HepG2 (cell line): ENCODE measurements around the gene HHEX. TPM values are rescaled to one million over a fixed set of nuclear protein-coding genes. Genes with fewer than 3 reads are reported as not detected.
A peak's percentile ranks its signal among the peaks of the same experiment; 100 is the strongest.

Source experiments
- ATF4 ChIP-seq, 2 experiments: fragments of 450-650 bp in 1 of 2; sonication (generic) in 1 of 2; formaldehyde crosslinking; IDR thresholded peaks; 2 replicates each; pipeline versions ENCODE4 v1.5.0 to v1.8.0; 2020 to 2022; ENCODE audit warnings: mild to moderate bottlenecking in 1 of 2, missing genetic modification reagents in 1 of 2
- CSRNP1 ChIP-seq: sonication (generic); formaldehyde crosslinking; IDR thresholded peaks from 2 replicates; pipeline ENCODE4 v1.8.1; 2023; ENCODE audit warnings: mild to moderate bottlenecking, missing genetic modification reagents
- DZIP1 ChIP-seq: sonication (generic); formaldehyde crosslinking; IDR thresholded peaks from 2 replicates; pipeline ENCODE4 v1.5.0; 2020; ENCODE audit warnings: mild to moderate bottlenecking, missing genetic modification reagents
- ELF1 ChIP-seq: sonication (generic); formaldehyde crosslinking; IDR thresholded peaks from 2 replicates; pipeline ENCODE4 v1.4.0; 2020; ENCODE audit warnings: missing genetic modification reagents
- FOXP4 ChIP-seq: sonication (generic); formaldehyde crosslinking; IDR thresholded peaks from 2 replicates; pipeline ENCODE4 v1.4.0; 2020; ENCODE audit warnings: missing genetic modification reagents
- HOXD1 ChIP-seq: sonication (generic); formaldehyde crosslinking; IDR thresholded peaks from 2 replicates; pipeline ENCODE4 v1.5.0; 2020; ENCODE audit warnings: missing genetic modification reagents
- MBNL3 ChIP-seq: fragments of 250-450 bp; sonication (Bioruptor Pico); conservative IDR thresholded peaks from 2 replicates; pipeline ENCODE4 v1.8.0; 2022; ENCODE audit warnings: mild to moderate bottlenecking, inconsistent platforms
- MZF1 ChIP-seq: sonication (generic); formaldehyde crosslinking; IDR thresholded peaks from 2 replicates; pipeline ENCODE4 v1.8.1; 2023; ENCODE audit warnings: mild to moderate bottlenecking, missing genetic modification reagents, borderline replicate concordance
- ZNF136 ChIP-seq: sonication (generic); formaldehyde crosslinking; IDR thresholded peaks from 2 replicates; pipeline ENCODE4 v1.8.1; 2022; ENCODE audit warnings: low read depth, mild to moderate bottlenecking, moderate library complexity, missing genetic modification reagents
- ZNF451 ChIP-seq: sonication (generic); formaldehyde crosslinking; IDR thresholded peaks from 2 replicates; pipeline ENCODE4 v1.5.0; 2020; ENCODE audit warnings: mild to moderate bottlenecking, missing genetic modification reagents
- ZNF496 ChIP-seq: sonication (generic); formaldehyde crosslinking; IDR thresholded peaks from 2 replicates; pipeline ENCODE4 v1.8.1; 2023; ENCODE audit warnings: mild to moderate bottlenecking, moderate library complexity, missing genetic modification reagents; ENCODE audit not compliant: insufficient replicate concordance
- ZNF670 ChIP-seq: sonication (generic); formaldehyde crosslinking; IDR thresholded peaks from 2 replicates; pipeline ENCODE4 v1.8.0; 2022; ENCODE audit warnings: mild to moderate bottlenecking, missing genetic modification reagents, borderline replicate concordance
- ZNF777 ChIP-seq: sonication (generic); formaldehyde crosslinking; IDR thresholded peaks from 2 replicates; pipeline ENCODE4 v1.4.0; 2020; ENCODE audit warnings: missing genetic modification reagents
- ZNF879 ChIP-seq: sonication (generic); formaldehyde crosslinking; IDR thresholded peaks from 2 replicates; pipeline ENCODE4 v1.8.1; 2023; ENCODE audit warnings: missing genetic modification reagents
- polyA plus RNA-seq, 8 experiments: library from polyadenylated mRNA; depleted of rRNA in 3 of 8; stranded (reverse) in 7 of 8; unstranded in 1 of 8; fragments of >200 nt; fragmentation: Illumina TruSeq in 4 of 8; extraction: Trizol in 4 of 8; gene quantifications; 2 replicates each; pipeline versions ENCODE4 v1.2.1 to v1.2.3, GENCODE V29; 2011 to 2016; ENCODE audit warnings: low read depth in 4 of 8, missing spikeins in 1 of 8, mixed read lengths in 1 of 8; ENCODE audit not compliant: insufficient read depth in 1 of 8
- total RNA-seq, 5 experiments: library from RNA; depleted of rRNA; stranded (reverse); fragments of >200 nt; fragmentation: Illumina TruSeq; extraction: Trizol; gene quantifications; 2 replicates each; pipeline ENCODE4 v1.2.3, GENCODE V29; 2016; ENCODE audit warnings: low read depth in 1 of 5
- TF ChIP-seq, protein P1 (sequence below): sonication (generic); formaldehyde crosslinking; IDR thresholded peaks from 2 replicates; pipeline ENCODE4 v1.8.0; 2022; ENCODE audit warnings: missing genetic modification reagents, mild to moderate bottlenecking, moderate library complexity, borderline replicate concordance
- TF ChIP-seq, protein P2 (sequence below): sonication (generic); formaldehyde crosslinking; conservative IDR thresholded peaks from 2 replicates; pipeline ENCODE4 v1.8.0; 2022; ENCODE audit warnings: low read depth, missing genetic modification reagents

Gene HHEX
- total and polyA plus RNA-seq, 2 of the 13 experiments (the other 11 are each of a cell fraction or from before 2014, with no cell fraction given) = 44.5 to 48.7 TPM

GRCh38 chr10:92688927-92689662, 660 bp upstream of the HHEX start (continued):
- TF ChIP-seq CSRNP1 = peak; percentile 61; the same call in 1 of the 2 replicates
- TF ChIP-seq ATF4 (CRISPR knock-in tag; IDR thresholded peaks at IDR 0.05) = 0 out of 4 replicates have a peak, but pooled peaks of 1 of the 2 experiments have one; percentile 37
- TF ChIP-seq, protein P1, sequence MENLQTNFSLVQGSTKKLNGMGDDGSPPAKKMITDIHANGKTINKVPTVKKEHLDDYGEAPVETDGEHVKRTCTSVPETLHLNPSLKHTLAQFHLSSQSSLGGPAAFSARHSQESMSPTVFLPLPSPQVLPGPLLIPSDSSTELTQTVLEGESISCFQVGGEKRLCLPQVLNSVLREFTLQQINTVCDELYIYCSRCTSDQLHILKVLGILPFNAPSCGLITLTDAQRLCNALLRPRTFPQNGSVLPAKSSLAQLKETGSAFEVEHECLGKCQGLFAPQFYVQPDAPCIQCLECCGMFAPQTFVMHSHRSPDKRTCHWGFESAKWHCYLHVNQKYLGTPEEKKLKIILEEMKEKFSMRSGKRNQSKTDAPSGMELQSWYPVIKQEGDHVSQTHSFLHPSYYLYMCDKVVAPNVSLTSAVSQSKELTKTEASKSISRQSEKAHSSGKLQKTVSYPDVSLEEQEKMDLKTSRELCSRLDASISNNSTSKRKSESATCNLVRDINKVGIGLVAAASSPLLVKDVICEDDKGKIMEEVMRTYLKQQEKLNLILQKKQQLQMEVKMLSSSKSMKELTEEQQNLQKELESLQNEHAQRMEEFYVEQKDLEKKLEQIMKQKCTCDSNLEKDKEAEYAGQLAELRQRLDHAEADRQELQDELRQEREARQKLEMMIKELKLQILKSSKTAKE (CRISPR knock-in tag) = no peak
- no peak for TF ChIP-seq MBNL3 (CRISPR knock-in tag)
- no peak for TF ChIP-seq ZNF879
- TF ChIP-seq ZNF136 (CRISPR knock-in tag) = no peak
- TF ChIP-seq HOXD1 (CRISPR knock-in tag) = peak; percentile 34; the same call in 1 of the 2 replicates
- TF ChIP-seq, protein P2, sequence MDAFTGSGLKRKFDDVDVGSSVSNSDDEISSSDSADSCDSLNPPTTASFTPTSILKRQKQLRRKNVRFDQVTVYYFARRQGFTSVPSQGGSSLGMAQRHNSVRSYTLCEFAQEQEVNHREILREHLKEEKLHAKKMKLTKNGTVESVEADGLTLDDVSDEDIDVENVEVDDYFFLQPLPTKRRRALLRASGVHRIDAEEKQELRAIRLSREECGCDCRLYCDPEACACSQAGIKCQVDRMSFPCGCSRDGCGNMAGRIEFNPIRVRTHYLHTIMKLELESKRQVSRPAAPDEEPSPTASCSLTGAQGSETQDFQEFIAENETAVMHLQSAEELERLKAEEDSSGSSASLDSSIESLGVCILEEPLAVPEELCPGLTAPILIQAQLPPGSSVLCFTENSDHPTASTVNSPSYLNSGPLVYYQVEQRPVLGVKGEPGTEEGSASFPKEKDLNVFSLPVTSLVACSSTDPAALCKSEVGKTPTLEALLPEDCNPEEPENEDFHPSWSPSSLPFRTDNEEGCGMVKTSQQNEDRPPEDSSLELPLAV (CRISPR knock-in tag) = no peak
- TF ChIP-seq DZIP1 (CRISPR knock-in tag) = no peak
- no peak; the same call in 1 of the 2 replicates for TF ChIP-seq ZNF670 (CRISPR knock-in tag)
- TF ChIP-seq FOXP4 (CRISPR knock-in tag) = peak; percentile 28; the same call in 1 of the 2 replicates
- TF ChIP-seq ZNF451 (CRISPR knock-in tag) = 0 out of 2 replicates have a peak, but pooled peaks have one; percentile 5
- no peak for TF ChIP-seq ELF1 (CRISPR knock-in tag)
- no peak for TF ChIP-seq ZNF496 (CRISPR knock-in tag)
- TF ChIP-seq MZF1 = no peak
- no peak; the same call in 1 of the 2 replicates for TF ChIP-seq ZNF777
